K562 (cell line): Measurements from ENCODE around the gene GPER1. TPM values are rescaled to one million over a fixed set of nuclear protein-coding genes. Genes with fewer than 3 reads are reported as not detected.
A peak's percentile ranks its signal among the peaks of the same experiment; 100 is the strongest.

Source experiments
- ATAC-seq: fragments of 200-7000 bp; cut with Tn5 transposase; 3 replicates; pipeline ENCODE4 v1.9.1; 2020; ENCODE audit warnings: moderate library complexity
- BruUV-seq: library from RNA; stranded (reverse); fragments of 400-500 nt; replicated peaks from 2 replicates; lab custom pipeline; 2021; lab: Mats Ljungman, UMichigan
- CTCF ChIA-PET: fragments of 300-600 bp; formaldehyde crosslinking; extraction: SDS; loops from one replicate; lab custom pipeline; 2021; ENCODE audit warnings: low intra/inter-chr PET ratio; lab: Yijun Ruan, JAX
- POLR2A ChIA-PET: fragments of 300-600, 350-650 bp; sonication (Branson Sonifier 250); formaldehyde crosslinking; extraction: SDS; loops from one replicate; lab custom pipeline; 2021; ENCODE audit warnings: antibody characterized with exemption, inconsistent platforms; lab: Yijun Ruan, JAX
- DNase-seq, 4 experiments: peaks; one replicate each; pipeline versions ENCODE4 v3.0.0 to v3.0.0-alpha.2; 2011 to 2018; ENCODE audit warnings: low spot score in 3 of 4, mixed read lengths in 3 of 4; ENCODE audit errors: extremely low read depth in 1 of 4
- FAIRE-seq: peaks from 2 replicates; lab custom pipeline; 2011; peaks lifted over from hg19 to GRCh38; lab: Jason Lieb, UNC
- H2AFZ ChIP-seq: 2 replicates; pipeline ENCODE4 v1.6.0; 2011; ENCODE audit warnings: low read depth, low read length, control low read depth, inconsistent platforms
- H3K27ac ChIP-seq: fragments of 200-600 bp; 3 replicates; pipeline ENCODE4 v1.8.0; 2011; ENCODE audit warnings: low read depth, mild to moderate bottlenecking, control low read depth, inconsistent platforms, low read length, moderate library complexity, mixed read lengths; ENCODE audit errors: extremely low read depth
- H3K27me3 ChIP-seq, 2 experiments: fragments of 300-600 bp in 1 of 2; 2 replicates in 1 of 2; 3 replicates in 1 of 2; pipeline versions ENCODE4 v1.6.0 to v1.8.0; 2011; ENCODE audit warnings: inconsistent platforms in 2 of 2, low read length in 2 of 2, mild to moderate bottlenecking in 1 of 2, mixed read lengths in 1 of 2, moderate library complexity in 1 of 2; ENCODE audit not compliant: control insufficient read depth in 2 of 2, insufficient read depth in 2 of 2
- H3K36me3 ChIP-seq: fragments of 300-600 bp; 3 replicates; pipeline ENCODE4 v1.8.0; 2011; ENCODE audit warnings: mild to moderate bottlenecking, low read length, inconsistent platforms; ENCODE audit not compliant: control insufficient read depth, insufficient read depth
- H3K4me1 ChIP-seq, 2 experiments: fragments of 200-600 bp in 1 of 2; replicated peaks in 1 of 2; 2 replicates in 1 of 2; 3 replicates in 1 of 2; pipeline versions ENCODE4 v1.5.1 to v1.8.0; 2011; ENCODE audit warnings: inconsistent platforms in 2 of 2, low read length in 2 of 2, mild to moderate bottlenecking in 1 of 2, mixed read lengths in 1 of 2, moderate library complexity in 1 of 2; ENCODE audit not compliant: control insufficient read depth in 2 of 2, insufficient read depth in 2 of 2
- H3K4me2 ChIP-seq: 2 replicates; pipeline ENCODE4 v1.6.1; 2011; ENCODE audit warnings: low read length, control low read depth, inconsistent platforms, mixed read lengths; ENCODE audit not compliant: insufficient read depth
- H3K4me3 ChIP-seq: fragments of 200-600 bp; sonication (generic), shearing (Covaris generic); 2 replicates; pipeline ENCODE4 v1.5.1; 2016; ENCODE audit warnings: control low read depth, inconsistent platforms
- H3K79me2 ChIP-seq: fragments of 200-600 bp; 3 replicates; pipeline ENCODE4 v1.8.0; 2011; ENCODE audit warnings: low read length, inconsistent platforms; ENCODE audit not compliant: control insufficient read depth, insufficient read depth
- H3K9ac ChIP-seq, 2 experiments: 2 replicates each; pipeline versions ENCODE4 v1.6.0 to v1.6.1; 2011; ENCODE audit warnings: low read depth in 2 of 2, low read length in 2 of 2, control low read depth in 1 of 2, inconsistent platforms in 1 of 2, mild to moderate bottlenecking in 1 of 2, mixed read lengths in 1 of 2; ENCODE audit not compliant: insufficient read depth in 1 of 2
- H3K9me1 ChIP-seq: one replicate; pipeline ENCODE4 v1.6.0; 2011; ENCODE audit warnings: inconsistent platforms, mild to moderate bottlenecking, low read length, moderate library complexity; ENCODE audit not compliant: control insufficient read depth, insufficient read depth
- H3K9me3 ChIP-seq: replicated peaks from 2 replicates; pipeline ENCODE4 v1.5.1; 2011; ENCODE audit warnings: low read depth, low read length, inconsistent platforms; ENCODE audit not compliant: control insufficient read depth, insufficient read depth
- H4K20me1 ChIP-seq: replicated peaks from 2 replicates; pipeline ENCODE4 v1.6.1; 2011; ENCODE audit warnings: low read length, inconsistent platforms, mixed read lengths; ENCODE audit not compliant: control insufficient read depth, insufficient read depth
- CC2D1A ChIP-seq: fragments of 450-650 bp; IDR thresholded peaks from 2 replicates; pipeline ENCODE4 v1.6.1; 2017; ENCODE audit warnings: mild to moderate bottlenecking
- HDGF ChIP-seq: fragments of 450-650 bp; IDR thresholded peaks from 2 replicates; pipeline ENCODE4 v1.6.1; 2016
- MCM2 ChIP-seq: fragments of 450-650 bp; IDR thresholded peaks from 2 replicates; pipeline ENCODE4 v1.6.1; 2017; ENCODE audit warnings: low read depth, mild to moderate bottlenecking
- PML ChIP-seq: IDR thresholded peaks from 2 replicates; pipeline ENCODE4 v1.6.1; 2012; ENCODE audit warnings: low read length, inconsistent platforms
- RFX7 ChIP-seq: fragments of 250-450 bp; sonication (Bioruptor Pico); IDR thresholded peaks from 2 replicates; pipeline ENCODE4 v1.5.1; 2021; ENCODE audit warnings: mild to moderate bottlenecking
- RNF2 ChIP-seq: sonication (generic); IDR thresholded peaks from 2 replicates; pipeline ENCODE4 v1.6.1; 2016
- SIN3B ChIP-seq: fragments of 450-650 bp; IDR thresholded peaks from 2 replicates; pipeline ENCODE4 v1.6.1; 2017; ENCODE audit warnings: low read depth, mild to moderate bottlenecking, moderate library complexity
- SNRNP70 ChIP-seq: fragments of 200-400 bp; formaldehyde crosslinking; optimal IDR thresholded peaks from 2 replicates; pipeline ENCODE3; 2017; ENCODE audit warnings: low read depth, low read length
- TEAD2 ChIP-seq: fragments of 450-650 bp; IDR thresholded peaks from 2 replicates; pipeline ENCODE4 v1.6.1; 2016; ENCODE audit warnings: missing genetic modification characterization, control low read depth, missing compliant biosample characterization
- ZFPM2 ChIP-seq: fragments of 250-450 bp; sonication (Bioruptor Pico); IDR thresholded peaks from 2 replicates; pipeline ENCODE4 v1.5.1; 2022; ENCODE audit warnings: mild to moderate bottlenecking
- ZNF354B ChIP-seq: fragments of 250-450 bp; sonication (Bioruptor Pico); IDR thresholded peaks from 2 replicates; pipeline ENCODE4 v1.4.0; 2020
- WGBS: fragments of 100-300 bp; shearing (Covaris generic); methylation state at CpG from one replicate; pipeline ENCODE4 v1.1.6; 2016; ENCODE audit warnings: low coverage, mixed read lengths; ENCODE audit not compliant: insufficient coverage; ENCODE audit errors: missing lambda C conversion rate; 5-methylcytosine and 5-hydroxymethylcytosine counted together
- in situ Hi-C: fragments of 300-500 bp; cut with MboI; formaldehyde crosslinking; loops from 4 replicates; pipeline ENCODE4 v1.15.0; 2018; ENCODE audit warnings: inconsistent platforms, mixed read lengths
- intact Hi-C: fragments of 100-400 bp; cut with micrococcal nuclease; formaldehyde crosslinking; loops from 2 replicates; pipeline ENCODE4 v1.14.2; 2022
- polyA plus RNA-seq, 8 experiments: library from polyadenylated mRNA; depleted of rRNA in 4 of 8; stranded (reverse) in 5 of 8; unstranded in 3 of 8; fragments of >200 nt; fragmentation: Nextera tagmentation in 2 of 8; fragmentation: Illumina TruSeq in 1 of 8; extraction: Ambion mirVana in 2 of 8; extraction: Trizol in 1 of 8; gene quantifications; 2 replicates each; pipeline versions ENCODE4 v1.2.1 to v1.2.3, GENCODE V29; 2011 to 2014; ENCODE audit warnings: inconsistent platforms in 1 of 8, missing spikeins in 1 of 8
- total RNA-seq, 7 experiments: library from RNA; depleted of rRNA in 6 of 7; stranded (reverse); fragments of >200 nt in 6 of 7; fragmentation: Illumina TruSeq in 2 of 7; extraction: Trizol in 2 of 7; gene quantifications; 2 replicates each; pipeline versions ENCODE4 v1.2.1 to v1.2.3, GENCODE V29; 2011 to 2021; ENCODE audit warnings: low replicate concordance in 1 of 7

GPER1 gene
- total and polyA plus RNA-seq, 9 of the 15 experiments (the other 6 are each of a cell fraction or from before 2014, with no cell fraction given): 0.04 to 0.09 (median 0.08) TPM; not detected in 6

- H3K9me3 ChIP-seq: no peaks in the 10 kb centered on the region
- FAIRE-seq (no peak), ATAC-seq (no peak)
- peaks cover under 1% of the 10 kb centered on the region; the same call in 1 of the 3 replicates for H3K36me3 ChIP-seq
- ChIA-PET POLR2A (no interaction called here), CTCF (interaction anchor here (0.6 to 4.6 kb wide), 2 partner anchors 70 to 234 kb away, joined by 3 to 111 read pairs; no protein-coding TSS in a partner anchor)
- in situ Hi-C loops: loop anchor here (5.0 kb wide), 1 partner anchor 66 kb away; no protein-coding TSS in a partner anchor
- no TSS peak for BruUV-seq
- H3K9ac ChIP-seq: peak overlapping the region in 1 of 2 experiments; percentile 36; a peak in 1 of 4 replicates
- peaks cover 3% of the 10 kb centered on the region for H3K9me1 ChIP-seq
- intact Hi-C loops: no loop called here
- no peaks in the 10 kb centered on the region for H3K79me2 ChIP-seq
- H3K4me2 ChIP-seq: no peak overlapping the region
- H3K4me3 ChIP-seq: no peak overlapping the region
- H2AFZ ChIP-seq: no peak overlapping the region
- no peak for TF ChIP-seq ZFPM2
- no peak for TF ChIP-seq RNF2
- TF ChIP-seq TEAD2 (tag): no peak
- no peak for TF ChIP-seq SIN3B
- TF ChIP-seq CC2D1A: no peak
- no peak for TF ChIP-seq ZNF354B (CRISPR knock-in tag)
- TF ChIP-seq RFX7 (CRISPR knock-in tag): no peak
- TF ChIP-seq MCM2: no peak
- no peak for TF ChIP-seq HDGF
- no peak for TF ChIP-seq PML
- no peak for TF ChIP-seq SNRNP70
- TF ChIP-seq, all 486 proteins: peak for 0
- Histone ChIP-seq H4K20me1 (peaks cover 13% of the 10 kb centered on the region; the same call in 1 of the 2 replicates), H3K27ac (no peak overlapping the region), H3K27me3 (no peaks in the 10 kb centered on the region), H3K4me1 (peaks cover 20 to 67% of the 10 kb centered on the region in 2 experiments)
- no peak for DNase-seq
- WGBS: 90% methylated on average over 17 of the region's 21 CpGs
These were observed 24.6 kb upstream of the GPER1 start for GRCh38 chr7:1063361-1063760.
